Activated CD4-positive, alpha-beta T cell treated with anti-CD3 and anti-CD28 coated beads, Interleukin-2, amount 10 ng/mL, durations not matched to agents 24 days and 14 days (primary cell): ENCODE measurements around the gene LIG3. TPM values are rescaled to one million over a fixed set of nuclear protein-coding genes. Genes with fewer than 3 reads are reported as not detected.
"Not testable (repeated sequence)": the region's sequence is repeated elsewhere in the genome, so short reads cannot be mapped to it uniquely, and the experiment has no call there.

Source experiments
- DNase-seq: peaks from one replicate; pipeline ENCODE4 v3.0.0; 2022
- H3K27ac Mint-ChIP-seq: one replicate; pipeline ENCODE4 v1.8.0; 2022; ENCODE audit warnings: mild to moderate bottlenecking, mixed read lengths
- H3K27me3 Mint-ChIP-seq: one replicate; pipeline ENCODE4 v1.8.0; 2022; ENCODE audit warnings: mixed read lengths
- H3K36me3 Mint-ChIP-seq: one replicate; pipeline ENCODE4 v1.8.0; 2022; ENCODE audit warnings: low read depth, mild to moderate bottlenecking, mixed read lengths
- H3K4me1 Mint-ChIP-seq: one replicate; pipeline ENCODE4 v1.8.0; 2021; ENCODE audit warnings: mixed read lengths
- H3K4me3 Mint-ChIP-seq: one replicate; pipeline ENCODE4 v1.8.0; 2022; ENCODE audit warnings: mild to moderate bottlenecking, moderate library complexity, mixed read lengths
- H3K9me3 Mint-ChIP-seq: one replicate; pipeline ENCODE4 v1.8.0; 2021; ENCODE audit warnings: mixed read lengths
- intact Hi-C: fragments of 100-400 bp; cut with micrococcal nuclease; formaldehyde crosslinking; loops from one replicate; pipeline ENCODE4 v1.15.1; 2023
- total RNA-seq: library from RNA; stranded (reverse); gene quantifications from 2 replicates; pipeline ENCODE4 v1.2.3, GENCODE V29; 2022

The LIG3 gene
- total RNA-seq, 1 donor from 2014 or later = 67.3 TPM

DNA sequence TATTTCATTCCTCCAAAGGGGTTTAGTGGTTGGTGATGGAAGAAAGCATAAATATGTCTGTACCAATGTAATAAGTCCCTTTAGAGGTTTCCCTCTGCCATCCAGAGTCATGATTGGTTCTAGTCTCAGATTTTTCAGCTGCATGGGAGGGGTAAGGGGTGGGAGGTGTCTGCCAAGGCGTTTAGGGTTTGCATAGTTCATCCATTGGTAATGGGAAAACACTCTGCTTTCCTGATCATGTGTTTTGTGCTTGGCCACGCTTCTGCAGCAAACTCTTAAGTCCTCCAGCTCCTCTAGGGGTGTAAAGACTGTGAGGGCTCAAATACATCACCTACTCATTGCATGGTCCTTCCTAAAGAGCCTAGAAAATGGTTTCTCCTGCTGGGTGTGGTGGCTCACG, 29.8 kb downstream of the LIG3 start:
- intact Hi-C loops = no loop called here
- Mint-ChIP-seq H3K27me3 (no peaks in the 10 kb centered on the region), H3K9me3 (no peaks in the 10 kb centered on the region), H3K36me3 (peaks cover 43% of the 10 kb centered on the region), H3K4me1 (peaks cover 4% of the 10 kb centered on the region), H3K27ac (no peak overlapping the region), H3K4me3 (no peak overlapping the region)
- DNase-seq = no peak

DNA sequence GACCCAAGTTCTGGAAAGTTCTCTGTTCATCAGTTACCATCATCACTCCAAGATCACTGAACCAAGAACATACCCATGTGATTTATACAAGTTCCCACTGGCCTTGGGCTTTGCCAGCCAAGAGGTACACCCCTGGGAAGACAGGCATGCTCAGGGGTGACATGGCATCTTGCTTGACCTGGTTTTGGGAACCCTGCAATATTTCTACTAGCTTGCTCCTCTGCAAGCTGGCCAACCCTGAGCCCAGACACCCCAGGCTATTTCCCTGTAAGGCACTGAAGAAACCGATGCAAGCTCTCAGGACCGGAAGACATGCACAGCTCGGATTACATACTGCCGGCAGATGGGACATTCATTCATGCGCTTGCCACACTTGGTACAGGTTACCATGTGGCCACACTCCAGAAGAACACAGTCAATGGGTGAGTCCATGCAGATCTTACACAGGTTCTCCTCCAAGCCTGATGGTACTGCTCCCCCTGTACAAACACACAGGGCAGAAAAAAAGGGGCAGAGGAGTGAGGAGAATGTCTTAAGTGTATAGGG, 31.4 kb downstream of the LIG3 start:
- Mint-ChIP-seq H3K4me3 (no peak overlapping the region), H3K4me1 (peaks cover 4% of the 10 kb centered on the region), H3K27ac (no peak overlapping the region), H3K9me3 (no peaks in the 10 kb centered on the region), H3K36me3 (peaks cover 48% of the 10 kb centered on the region), H3K27me3 (no peaks in the 10 kb centered on the region)
- intact Hi-C loops = no loop called here
- no peak for DNase-seq

DNA sequence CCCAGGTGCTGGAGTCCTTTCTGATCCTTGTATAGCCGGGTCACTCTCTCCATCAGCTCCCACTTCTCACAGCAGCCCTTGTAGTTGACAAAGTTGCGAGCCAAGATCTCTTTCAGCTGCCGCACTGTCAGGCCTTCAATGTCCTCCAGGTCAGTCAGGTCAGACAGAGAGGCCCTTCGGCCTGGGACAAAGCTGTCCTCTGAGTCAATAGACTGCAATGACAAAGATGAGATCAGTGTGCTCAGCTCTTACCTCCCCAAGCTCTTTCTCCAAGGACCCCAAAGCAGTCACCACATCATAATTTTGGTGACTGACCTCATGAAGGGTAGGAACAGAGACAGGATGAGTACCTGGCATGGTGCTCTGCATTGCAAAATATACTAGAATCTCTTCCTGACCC, 36.1 kb downstream of the LIG3 start:
- DNase-seq = no peak
- peak overlapping the region; percentile 12 for H3K27ac Mint-ChIP-seq
- H3K4me3 Mint-ChIP-seq = no peak overlapping the region
- intact Hi-C loops = no loop called here
- H3K36me3 Mint-ChIP-seq = peaks cover 41% of the 10 kb centered on the region
- no peaks in the 10 kb centered on the region for H3K27me3 Mint-ChIP-seq
- H3K4me1 Mint-ChIP-seq = peaks cover 11% of the 10 kb centered on the region
- no peaks in the 10 kb centered on the region for H3K9me3 Mint-ChIP-seq

DNA sequence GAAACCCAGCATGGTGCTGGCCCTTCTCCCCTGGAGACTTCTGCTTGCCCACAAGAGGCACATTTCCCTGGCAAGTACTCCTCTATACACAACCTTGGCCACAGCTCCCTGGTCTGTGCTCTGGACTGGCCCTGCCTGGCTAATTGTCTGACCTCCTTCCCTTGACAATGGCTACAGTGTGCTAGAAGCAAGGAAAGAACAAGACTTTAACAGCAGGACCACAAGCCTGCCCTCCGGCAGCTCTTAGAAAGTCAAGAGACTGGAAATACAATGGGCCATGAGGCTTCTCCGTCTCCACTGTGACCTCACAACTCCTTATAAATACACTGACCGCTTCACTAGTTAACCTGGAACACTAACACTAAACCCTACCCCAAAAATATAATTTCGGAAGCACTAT, 36.7 kb downstream of the LIG3 start:
- no peaks in the 10 kb centered on the region for H3K9me3 Mint-ChIP-seq
- H3K4me1 Mint-ChIP-seq = peaks cover 16% of the 10 kb centered on the region
- H3K27me3 Mint-ChIP-seq = no peaks in the 10 kb centered on the region
- H3K27ac Mint-ChIP-seq = no peak overlapping the region
- peaks cover 43% of the 10 kb centered on the region for H3K36me3 Mint-ChIP-seq
- H3K4me3 Mint-ChIP-seq = no peak overlapping the region
- DNase-seq = no peak
- intact Hi-C loops = no loop called here

DNA sequence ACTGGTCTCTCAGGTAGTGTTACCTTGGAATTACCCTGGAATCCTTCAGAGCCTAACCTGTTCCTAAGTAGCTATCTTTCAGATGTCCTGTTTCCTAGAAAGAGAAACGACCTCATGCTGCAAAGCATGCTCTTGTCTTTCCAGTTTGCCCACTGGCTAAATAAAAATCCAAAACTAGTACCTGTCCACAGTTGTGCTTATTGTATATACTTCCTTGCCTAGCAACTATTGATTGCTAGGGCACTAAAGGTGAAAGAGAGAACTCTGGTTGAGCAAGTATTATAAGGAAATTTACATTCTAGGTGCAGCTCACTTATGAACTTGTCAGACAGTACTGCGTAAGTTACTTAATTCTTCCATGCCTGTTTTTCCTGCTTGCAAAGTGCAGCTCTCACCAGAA, 38.5 kb downstream of the LIG3 start:
- Mint-ChIP-seq H3K27ac (no peak overlapping the region), H3K36me3 (peaks cover 39% of the 10 kb centered on the region), H3K9me3 (no peaks in the 10 kb centered on the region), H3K4me1 (peaks cover 34% of the 10 kb centered on the region), H3K4me3 (no peak overlapping the region), H3K27me3 (no peaks in the 10 kb centered on the region)
- intact Hi-C loops = no loop called here
- DNase-seq = no peak

DNA sequence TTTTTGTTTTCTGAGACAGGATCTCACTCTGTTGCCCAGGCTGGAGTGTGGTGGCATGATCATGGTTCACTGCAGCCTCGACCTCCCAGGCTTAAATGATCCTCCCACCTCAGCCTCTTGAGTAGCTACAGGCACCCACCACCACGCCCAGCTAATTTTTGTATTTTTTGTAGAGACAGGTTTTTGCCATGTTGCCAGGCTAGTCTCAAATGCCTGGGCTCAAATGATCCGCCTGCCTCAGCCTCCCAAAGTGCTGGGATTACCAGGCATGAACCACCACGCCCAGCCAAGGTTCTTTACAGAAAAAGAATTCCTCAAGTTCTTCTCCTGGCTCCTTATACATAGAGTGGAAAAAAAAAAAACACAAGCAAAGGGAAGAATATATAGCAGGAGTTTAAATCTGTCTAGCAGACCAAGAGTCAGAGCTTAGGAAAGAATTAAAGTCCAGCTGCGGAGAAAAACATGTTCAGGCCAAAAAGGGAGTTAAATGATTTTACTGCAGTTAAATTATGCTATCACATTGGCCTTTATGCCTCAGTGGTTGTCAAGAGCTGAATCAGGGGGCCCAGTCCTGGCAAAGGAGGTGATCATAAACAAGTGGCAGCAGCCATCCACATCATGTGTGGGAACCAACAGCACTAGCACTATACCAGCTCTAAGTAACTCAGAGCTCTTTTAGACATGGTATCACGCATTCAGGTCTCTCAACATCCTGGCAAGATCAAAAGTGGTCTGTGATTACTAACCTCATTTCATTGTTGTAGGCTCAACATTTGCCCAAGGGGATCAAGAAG, 39.3 kb downstream of the LIG3 start:
- H3K4me1 Mint-ChIP-seq = peaks cover 40% of the 10 kb centered on the region
- peaks cover 33% of the 10 kb centered on the region for H3K36me3 Mint-ChIP-seq
- H3K4me3 Mint-ChIP-seq = no peak overlapping the region
- no peaks in the 10 kb centered on the region for H3K9me3 Mint-ChIP-seq
- no peaks in the 10 kb centered on the region for H3K27me3 Mint-ChIP-seq
- DNase-seq = no peak
- H3K27ac Mint-ChIP-seq = peak overlapping the region; percentile 1
- intact Hi-C loops = no loop called here

DNA sequence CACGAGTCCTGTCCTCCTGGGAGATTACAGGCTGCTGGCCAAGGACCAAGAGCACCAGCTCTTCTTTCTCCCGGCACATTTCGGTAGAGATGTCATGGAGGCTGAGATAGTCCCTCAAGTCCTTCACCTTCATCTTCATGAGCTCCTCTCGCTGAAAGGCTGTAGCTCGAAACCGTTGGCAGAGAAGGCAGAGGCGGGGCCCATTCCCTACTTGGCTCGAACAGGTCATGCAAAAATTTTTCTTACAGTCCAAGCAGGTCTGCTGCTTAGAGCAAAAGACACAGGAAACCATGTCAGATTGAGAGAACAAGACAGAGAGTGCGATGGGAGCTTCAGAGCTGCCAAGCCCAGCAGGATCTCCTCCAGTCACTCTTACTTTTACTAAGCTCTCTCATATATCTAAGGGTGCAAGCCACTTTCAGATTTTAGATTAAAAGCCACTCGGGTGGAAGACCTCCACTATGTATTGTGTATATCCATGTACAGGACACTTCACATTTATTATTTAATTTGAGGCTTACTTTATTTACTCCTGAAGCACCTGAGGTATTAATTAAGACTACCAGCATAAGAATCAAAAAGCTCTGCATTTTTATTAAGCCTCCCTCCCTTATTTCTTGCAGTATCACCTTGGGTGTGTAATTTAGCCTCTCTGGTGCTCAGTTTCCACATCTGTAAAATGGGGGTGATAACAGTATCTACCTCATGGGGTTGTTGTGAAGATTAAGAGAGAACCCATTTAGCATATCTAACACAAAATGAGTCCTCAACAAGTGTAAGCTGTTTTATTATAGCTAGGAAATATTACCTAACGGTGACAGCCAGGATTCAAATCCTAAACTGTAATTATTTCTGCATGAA, 41.4 kb downstream of the LIG3 start:
- Mint-ChIP-seq H3K4me3 (peak overlapping the region; percentile 64), H3K27ac (peak overlapping the region; percentile 95), H3K36me3 (peaks cover 37% of the 10 kb centered on the region)

DNA sequence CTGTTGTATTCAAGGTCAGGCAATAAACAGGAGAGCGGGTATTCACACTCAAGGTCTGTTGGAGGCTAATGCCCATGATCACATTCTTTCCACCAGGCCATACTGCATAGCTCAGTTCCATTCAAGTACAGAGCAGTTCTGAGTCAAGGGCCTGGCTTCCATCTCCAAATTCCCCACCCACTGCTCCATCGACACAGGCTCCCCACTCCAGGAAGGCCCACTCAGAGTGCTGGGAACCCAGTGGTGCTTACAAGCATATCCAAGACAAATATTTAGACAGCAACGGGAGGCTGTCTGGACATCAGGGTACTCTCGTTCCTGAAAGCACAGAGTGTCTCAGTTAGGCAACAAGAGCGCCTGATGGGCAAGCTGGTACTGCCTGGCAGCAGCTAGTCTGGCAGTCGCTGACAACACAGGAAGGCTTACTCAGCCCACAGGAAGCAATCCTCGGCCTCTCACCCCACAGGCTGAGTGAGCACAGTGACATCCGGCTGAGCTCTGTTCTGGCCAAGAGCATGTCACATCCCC, 42.3 kb downstream of the LIG3 start:
- Mint-ChIP-seq H3K27me3 (no peaks in the 10 kb centered on the region), H3K4me3 (peak overlapping the region; percentile 64)
- intact Hi-C loops = loop anchor here (1.0 kb wide), 3 partner anchors 24 to 67 kb away; partner anchors contain the start of gene RFFL

More for the DNA sequence above, 41.4 kb downstream of the LIG3 start:
- intact Hi-C loops = loop anchor here (1.0 kb wide), 3 partner anchors 25 to 68 kb away; partner anchors contain the start of gene RFFL
- no peaks in the 10 kb centered on the region for H3K27me3 Mint-ChIP-seq
- no peaks in the 10 kb centered on the region for H3K9me3 Mint-ChIP-seq
- peaks cover 42% of the 10 kb centered on the region for H3K4me1 Mint-ChIP-seq
- DNase-seq = no peak

DNA sequence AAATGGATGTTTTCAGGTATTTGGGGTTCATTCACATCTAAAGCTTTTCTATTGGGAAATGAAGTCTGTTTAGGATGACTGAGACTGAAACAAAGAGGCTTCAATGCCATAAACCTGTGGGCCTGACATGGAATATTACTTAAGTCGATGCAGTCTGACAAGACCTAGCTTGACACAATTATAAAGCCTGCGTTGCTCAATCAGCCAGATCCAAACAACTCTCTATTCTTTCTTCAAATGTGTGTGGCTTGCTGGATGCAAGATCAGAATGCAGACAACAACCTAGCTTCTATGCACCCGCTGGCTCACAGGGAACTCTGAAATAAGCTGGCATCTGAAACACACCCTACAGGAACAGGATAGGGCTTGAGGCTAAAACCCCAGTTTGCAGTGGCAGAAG, 43.2 kb downstream of the LIG3 start:
- Mint-ChIP-seq H3K4me3 (peak overlapping the region; percentile 64), H3K4me1 (peaks cover 46% of the 10 kb centered on the region), H3K27ac (peak overlapping the region; percentile 95), H3K36me3 (peaks cover 33% of the 10 kb centered on the region), H3K9me3 (no peaks in the 10 kb centered on the region), H3K27me3 (no peaks in the 10 kb centered on the region)
- intact Hi-C loops = no loop called here
- peak; percentile 60 for DNase-seq

More for the DNA sequence above, 42.3 kb downstream of the LIG3 start:
- no peaks in the 10 kb centered on the region for H3K9me3 Mint-ChIP-seq
- DNase-seq = peak; percentile 91
- peaks cover 35% of the 10 kb centered on the region for H3K36me3 Mint-ChIP-seq
- H3K27ac Mint-ChIP-seq = peak overlapping the region; percentile 95
- H3K4me1 Mint-ChIP-seq = peaks cover 44% of the 10 kb centered on the region

DNA sequence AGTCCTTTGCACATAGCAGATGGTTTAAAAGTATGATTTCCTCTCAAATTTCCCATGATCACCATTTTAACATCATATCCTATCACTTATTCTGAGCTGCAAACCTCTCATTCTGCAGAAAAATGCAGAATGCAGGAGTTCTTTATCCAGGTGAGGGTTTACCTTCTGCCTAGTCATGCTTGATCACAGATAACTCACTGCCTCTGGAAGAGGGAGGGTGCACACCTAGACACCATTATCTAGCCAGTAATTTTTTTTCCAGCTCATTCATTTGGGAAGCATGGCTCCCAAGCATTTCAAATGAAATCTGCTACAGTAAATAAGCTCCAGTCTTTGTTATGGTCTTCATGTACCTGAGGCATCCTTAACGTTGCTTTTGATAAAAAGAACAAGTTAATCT, 45.2 kb downstream of the LIG3 start:
- no peak for DNase-seq
- no peaks in the 10 kb centered on the region for H3K27me3 Mint-ChIP-seq
- H3K9me3 Mint-ChIP-seq = no peaks in the 10 kb centered on the region
- no peak overlapping the region for H3K4me3 Mint-ChIP-seq
- intact Hi-C loops = no loop called here
- peaks cover 46% of the 10 kb centered on the region for H3K4me1 Mint-ChIP-seq
- H3K36me3 Mint-ChIP-seq = peaks cover 24% of the 10 kb centered on the region
- no peak overlapping the region for H3K27ac Mint-ChIP-seq

DNA sequence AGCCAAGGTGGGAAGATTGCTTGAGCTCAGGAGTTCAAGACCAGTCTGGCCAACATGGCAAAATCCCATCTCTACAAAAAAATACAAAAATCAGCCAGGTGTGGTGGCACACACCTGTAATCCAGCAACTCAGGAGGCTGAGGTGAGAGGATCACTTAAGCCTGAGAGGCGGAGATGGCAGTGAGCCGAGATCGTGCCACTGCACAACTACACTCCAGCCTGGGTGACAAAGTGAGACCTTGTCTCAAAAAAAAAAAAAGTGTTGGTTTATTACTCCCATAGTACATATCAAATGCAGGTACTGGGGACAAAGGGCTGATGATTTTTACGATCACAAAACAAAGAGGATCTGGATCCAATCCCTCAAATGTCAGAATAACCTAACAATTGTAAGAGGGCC, 47.8 kb downstream of the LIG3 start:
- H3K27me3 Mint-ChIP-seq, H3K4me3 Mint-ChIP-seq, H3K27ac Mint-ChIP-seq, H3K9me3 Mint-ChIP-seq, intact Hi-C loops, DNase-seq: not testable (repeated sequence)
- Mint-ChIP-seq H3K36me3 (peaks cover 31% of the 10 kb centered on the region), H3K4me1 (peaks cover 38% of the 10 kb centered on the region)

DNA sequence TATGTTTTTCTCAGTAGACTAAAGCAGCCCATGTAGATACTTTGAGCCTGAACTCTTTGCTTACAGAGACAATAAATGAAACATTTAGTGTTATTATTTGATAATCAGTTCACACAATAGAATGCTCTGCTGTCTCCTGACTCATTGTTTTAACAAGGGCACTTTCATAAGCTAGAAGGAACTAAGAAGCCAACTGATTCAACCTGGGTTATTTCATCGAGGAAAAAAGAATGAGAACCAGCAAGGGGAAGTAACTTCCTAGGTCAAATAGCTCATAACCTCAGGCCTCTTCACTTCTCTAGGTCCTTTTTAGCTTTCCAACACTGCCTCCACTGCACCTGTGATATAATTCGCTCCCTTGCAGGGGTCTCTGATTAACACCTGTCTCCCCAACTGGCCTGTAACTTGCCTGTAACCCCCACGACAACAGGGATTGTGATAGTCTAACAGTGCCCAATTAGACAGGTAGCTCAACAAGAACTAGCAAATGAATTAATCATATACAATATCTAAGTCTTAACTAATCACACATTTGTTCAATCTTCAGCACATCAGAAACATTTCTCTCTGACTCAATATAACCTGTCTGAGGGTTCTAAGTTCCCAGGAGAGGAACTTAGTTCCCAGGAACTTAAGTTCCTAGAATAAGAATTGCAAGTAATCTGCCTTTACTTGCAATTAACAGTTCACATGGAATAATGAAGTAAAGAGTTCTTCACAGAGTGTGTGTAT, 48.4 kb downstream of the LIG3 start:
- intact Hi-C loops = no loop called here
- no peak for DNase-seq
- H3K4me1 Mint-ChIP-seq = peaks cover 33% of the 10 kb centered on the region
- H3K27ac Mint-ChIP-seq = peak overlapping the region; percentile 71
- H3K9me3 Mint-ChIP-seq = no peaks in the 10 kb centered on the region
- H3K27me3 Mint-ChIP-seq = no peaks in the 10 kb centered on the region
- no peak overlapping the region for H3K4me3 Mint-ChIP-seq
- H3K36me3 Mint-ChIP-seq = peaks cover 33% of the 10 kb centered on the region

DNA sequence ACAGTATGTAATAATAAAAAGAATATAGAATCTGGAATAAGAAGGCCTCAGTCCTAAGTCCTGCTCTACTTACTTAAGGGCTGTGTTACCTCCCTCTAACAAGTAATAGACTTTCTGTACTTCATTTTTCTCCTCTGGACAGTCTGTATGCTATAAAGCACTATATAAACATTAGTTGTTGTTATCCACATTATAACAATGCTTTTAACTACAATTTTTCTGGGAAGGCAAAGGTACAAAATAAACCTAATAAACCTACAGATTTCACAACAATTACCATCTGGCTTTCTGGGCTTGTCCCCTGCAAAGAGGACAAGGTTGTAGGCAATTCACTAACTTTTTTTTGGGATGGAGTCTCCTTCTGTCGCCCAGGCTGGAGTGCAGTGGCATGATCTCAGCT, 50.5 kb downstream of the LIG3 start:
- no peak for DNase-seq
- H3K27me3 Mint-ChIP-seq = no peaks in the 10 kb centered on the region
- intact Hi-C loops = no loop called here
- H3K9me3 Mint-ChIP-seq = no peaks in the 10 kb centered on the region
- no peak overlapping the region for H3K27ac Mint-ChIP-seq
- peaks cover 25% of the 10 kb centered on the region for H3K4me1 Mint-ChIP-seq
- peaks cover 26% of the 10 kb centered on the region for H3K36me3 Mint-ChIP-seq
- no peak overlapping the region for H3K4me3 Mint-ChIP-seq
